Body of pancreas (tissue), 4 donors: Measurements from ENCODE around the gene SPOUT1.

Source experiments
- CTCF ChIP-seq, 7 experiments: fragments of 450-650 bp in 4 of 7; fragments of 200-600 bp in 3 of 7; sonication (generic) in 3 of 7; IDR thresholded peaks; one replicate each; pipeline ENCODE4 v1.5.1; 2016 to 2019; ENCODE audit warnings: antibody characterized with exemption in 7 of 7
- POLR2A ChIP-seq, 3 donors: fragments of 450-650 bp; IDR thresholded peaks; one replicate each; pipeline ENCODE4 v1.6.1; 2016; ENCODE audit warnings: antibody characterized with exemption in 3 of 3, mild to moderate bottlenecking in 2 of 3

GRCh38 chr9:128838338-128838737, 8.7 kb upstream of the SPOUT1 start:
- TF ChIP-seq POLR2A (IDR thresholded peaks at IDR 0.05) (no peak), CTCF (IDR thresholded peaks at IDR 0.05) (no peak)
